ENCODE results near the gene FBXO34. TPM values are rescaled to one million over a fixed set of nuclear protein-coding genes. Genes with fewer than 3 reads are reported as not detected.
A peak's percentile ranks its signal among the peaks of the same experiment; 100 is the strongest.

FBXO34 gene, protein sequence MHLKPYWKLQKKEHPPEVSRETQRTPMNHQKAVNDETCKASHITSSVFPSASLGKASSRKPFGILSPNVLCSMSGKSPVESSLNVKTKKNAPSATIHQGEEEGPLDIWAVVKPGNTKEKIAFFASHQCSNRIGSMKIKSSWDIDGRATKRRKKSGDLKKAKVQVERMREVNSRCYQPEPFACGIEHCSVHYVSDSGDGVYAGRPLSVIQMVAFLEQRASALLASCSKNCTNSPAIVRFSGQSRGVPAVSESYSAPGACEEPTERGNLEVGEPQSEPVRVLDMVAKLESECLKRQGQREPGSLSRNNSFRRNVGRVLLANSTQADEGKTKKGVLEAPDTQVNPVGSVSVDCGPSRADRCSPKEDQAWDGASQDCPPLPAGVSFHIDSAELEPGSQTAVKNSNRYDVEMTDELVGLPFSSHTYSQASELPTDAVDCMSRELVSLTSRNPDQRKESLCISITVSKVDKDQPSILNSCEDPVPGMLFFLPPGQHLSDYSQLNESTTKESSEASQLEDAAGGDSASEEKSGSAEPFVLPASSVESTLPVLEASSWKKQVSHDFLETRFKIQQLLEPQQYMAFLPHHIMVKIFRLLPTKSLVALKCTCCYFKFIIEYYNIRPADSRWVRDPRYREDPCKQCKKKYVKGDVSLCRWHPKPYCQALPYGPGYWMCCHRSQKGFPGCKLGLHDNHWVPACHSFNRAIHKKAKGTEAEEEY
- 10 to 100 TPM; 18.6 to 22.1 TPM for total RNA-seq

GRCh38 chr14:55270832-55271571 lies at the start of gene FBXO34:
TSS of gene FBXO34 (plus strand) at chr14:55271421. CDS start at chr14:55350391, 78,970 bp downstream.
- H3K27ac Mint-ChIP-seq, result peak within 1 kb of the TSS; percentile 94

DNA sequence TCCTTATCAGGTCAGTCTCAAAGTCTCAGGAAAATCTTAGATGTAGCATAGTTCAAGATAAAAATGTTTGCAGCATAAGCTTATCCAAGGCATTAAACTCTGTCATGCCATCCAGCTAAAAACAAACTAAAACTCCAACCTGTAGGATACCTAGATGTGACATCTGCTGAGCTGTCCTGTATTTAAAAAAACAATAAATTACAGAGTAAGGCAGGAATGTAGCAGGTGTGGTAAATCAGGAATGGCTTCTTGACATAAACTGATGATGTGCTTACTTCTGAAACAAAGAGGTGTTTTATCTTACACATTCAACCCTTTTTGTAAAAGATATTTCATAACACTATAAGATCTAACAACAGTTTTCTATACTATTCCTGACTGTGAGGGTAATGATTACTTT lies 49.3 kb upstream of the FBXO34 start:
- CTCF ChIA-PET, result interaction anchor here (1.4 kb wide), 1 partner anchor 132 kb away, joined by 3 read pairs; no protein-coding TSS in a partner anchor
- no peak overlapping the region for H3K4me3 Mint-ChIP-seq

More at GRCh38 chr14:55270832-55271571, at the start of gene FBXO34:
- H3K9me3 Mint-ChIP-seq (ENCODE audit: low read depth), result no peaks in the 10 kb centered on the region
- CTCF ChIA-PET, result interaction anchor here (0.6 to 6.9 kb wide), 31 partner anchors 9 to 308 kb away, joined by 3 to 100 read pairs (median 5); partner anchors contain the start of genes DLGAP5 and MAPK1IP1L
- H3K27me3 Mint-ChIP-seq, result no peaks in the 10 kb centered on the region
- ATAC-seq (peak; percentile 86), DNase-seq (peak; percentile 98)
- peaks cover 1% of the 10 kb centered on the region for H3K36me3 Mint-ChIP-seq
- H3K4me1 Mint-ChIP-seq, result peaks cover 37% of the 10 kb centered on the region
- H3K4me3 Mint-ChIP-seq, result peak within 1 kb of the TSS; percentile 90

DNA sequence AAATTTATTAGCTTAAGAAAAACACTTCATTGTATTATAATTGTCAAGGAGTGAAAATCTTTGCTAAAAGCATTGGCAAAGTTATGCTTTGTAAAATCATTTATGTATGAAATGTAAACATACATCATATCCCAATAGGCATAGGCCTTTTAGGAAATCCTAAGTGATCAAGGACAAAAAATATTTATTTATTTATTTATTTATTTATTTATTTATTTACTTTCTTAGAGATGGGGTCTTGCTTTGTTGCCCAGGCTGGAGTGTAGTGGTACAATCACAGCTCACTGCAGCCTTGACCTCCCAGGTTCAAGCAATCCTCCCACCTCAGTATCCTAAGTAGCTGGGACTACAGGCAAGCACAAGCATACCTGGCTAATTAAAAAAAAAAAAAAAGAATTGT lies 47.9 kb upstream of the FBXO34 start:
- ATAC-seq (no peak), DNase-seq (no peak)
- Mint-ChIP-seq H3K36me3 (no peaks in the 10 kb centered on the region), H3K4me3 (no peak overlapping the region), H3K27me3 (peaks cover 10% of the 10 kb centered on the region), H3K9me3 (ENCODE audit: low read depth) (peaks cover 5% of the 10 kb centered on the region), H3K27ac (no peak overlapping the region), H3K4me1 (peaks cover 3% of the 10 kb centered on the region)
- CTCF ChIA-PET, result no interaction called here

More for the DNA sequence above, 49.3 kb upstream of the FBXO34 start:
- Mint-ChIP-seq H3K9me3 (ENCODE audit: low read depth) (peaks cover 5% of the 10 kb centered on the region), H3K27ac (no peak overlapping the region), H3K36me3 (no peaks in the 10 kb centered on the region), H3K4me1 (peaks cover 3% of the 10 kb centered on the region), H3K27me3 (peaks cover 3% of the 10 kb centered on the region)
- ATAC-seq, result no peak
- no peak for DNase-seq

DNA sequence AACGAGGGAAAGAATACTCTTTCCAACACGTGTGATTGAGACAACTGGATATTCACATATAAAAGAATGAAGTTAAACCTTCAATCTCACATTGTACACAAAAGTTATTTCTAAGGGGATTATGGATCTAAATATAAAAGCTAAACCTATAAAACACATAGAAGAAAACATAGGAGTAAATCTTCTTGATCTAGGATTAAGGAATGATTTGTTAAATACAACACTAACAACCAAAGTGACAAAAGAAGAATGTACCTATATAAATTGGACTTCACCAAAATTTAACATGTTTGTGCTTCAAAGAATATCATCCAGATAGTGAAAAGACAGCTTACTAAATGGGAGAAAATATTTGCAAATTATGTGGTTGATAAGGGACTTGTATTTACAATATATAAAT lies 43.0 kb upstream of the FBXO34 start:
- Mint-ChIP-seq H3K36me3 (no peaks in the 10 kb centered on the region), H3K27me3 (peaks cover 30% of the 10 kb centered on the region), H3K27ac (no peak overlapping the region), H3K4me3 (no peak overlapping the region), H3K4me1 (no peaks in the 10 kb centered on the region), H3K9me3 (ENCODE audit: low read depth) (peaks cover 5% of the 10 kb centered on the region)
- ATAC-seq (no peak), DNase-seq (no peak)
- CTCF ChIA-PET, result no interaction called here

DNA sequence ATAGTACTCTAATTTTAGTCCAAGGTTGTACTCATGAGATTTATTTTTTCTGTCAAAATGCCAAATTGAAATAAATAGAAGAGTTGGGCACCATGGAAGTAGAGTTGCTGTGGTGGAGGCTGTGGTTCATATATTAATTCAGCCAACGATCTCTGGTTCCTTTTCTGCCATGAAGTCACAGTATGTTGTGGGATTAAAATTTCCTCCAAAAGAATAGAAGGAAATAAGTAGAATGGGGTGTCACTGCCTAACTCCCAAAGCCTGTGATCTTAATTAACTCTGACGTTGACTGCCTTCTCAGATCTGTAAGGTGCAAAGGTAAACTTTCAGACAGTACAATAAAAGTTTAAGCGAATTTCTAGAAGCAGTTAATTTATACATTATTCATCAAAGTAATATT lies 37.6 kb upstream of the FBXO34 start:
- Mint-ChIP-seq H3K4me1 (no peaks in the 10 kb centered on the region), H3K4me3 (no peak overlapping the region), H3K27me3 (peaks cover 47% of the 10 kb centered on the region), H3K36me3 (no peaks in the 10 kb centered on the region), H3K9me3 (ENCODE audit: low read depth) (no peaks in the 10 kb centered on the region), H3K27ac (no peak overlapping the region)
- CTCF ChIA-PET, result no interaction called here
- no peak for ATAC-seq
- no peak for DNase-seq

- H3K27me3 Mint-ChIP-seq, result peaks cover 52% of the 10 kb centered on the region
- no peak overlapping the region for H3K4me3 Mint-ChIP-seq
- CTCF ChIA-PET, result no interaction called here
These were observed 33.1 kb upstream of the FBXO34 start for GRCh38 chr14:55238019-55238680.

GRCh38 chr14:55239320-55239719 lies 31.9 kb upstream of the FBXO34 start:
- ATAC-seq (no peak), DNase-seq (no peak)
- Mint-ChIP-seq H3K4me1 (peaks cover 5% of the 10 kb centered on the region), H3K36me3 (no peaks in the 10 kb centered on the region), H3K27me3 (peaks cover 49% of the 10 kb centered on the region), H3K9me3 (ENCODE audit: low read depth) (no peaks in the 10 kb centered on the region), H3K4me3 (no peak overlapping the region), H3K27ac (no peak overlapping the region)
- CTCF ChIA-PET, result no interaction called here

More at GRCh38 chr14:55238019-55238680, 33.1 kb upstream of the FBXO34 start:
- no peak for ATAC-seq
- no peak for DNase-seq
- H3K27ac Mint-ChIP-seq, result no peak overlapping the region
- no peaks in the 10 kb centered on the region for H3K36me3 Mint-ChIP-seq
- H3K9me3 Mint-ChIP-seq (ENCODE audit: low read depth), result no peaks in the 10 kb centered on the region
- peaks cover 5% of the 10 kb centered on the region for H3K4me1 Mint-ChIP-seq

DNA sequence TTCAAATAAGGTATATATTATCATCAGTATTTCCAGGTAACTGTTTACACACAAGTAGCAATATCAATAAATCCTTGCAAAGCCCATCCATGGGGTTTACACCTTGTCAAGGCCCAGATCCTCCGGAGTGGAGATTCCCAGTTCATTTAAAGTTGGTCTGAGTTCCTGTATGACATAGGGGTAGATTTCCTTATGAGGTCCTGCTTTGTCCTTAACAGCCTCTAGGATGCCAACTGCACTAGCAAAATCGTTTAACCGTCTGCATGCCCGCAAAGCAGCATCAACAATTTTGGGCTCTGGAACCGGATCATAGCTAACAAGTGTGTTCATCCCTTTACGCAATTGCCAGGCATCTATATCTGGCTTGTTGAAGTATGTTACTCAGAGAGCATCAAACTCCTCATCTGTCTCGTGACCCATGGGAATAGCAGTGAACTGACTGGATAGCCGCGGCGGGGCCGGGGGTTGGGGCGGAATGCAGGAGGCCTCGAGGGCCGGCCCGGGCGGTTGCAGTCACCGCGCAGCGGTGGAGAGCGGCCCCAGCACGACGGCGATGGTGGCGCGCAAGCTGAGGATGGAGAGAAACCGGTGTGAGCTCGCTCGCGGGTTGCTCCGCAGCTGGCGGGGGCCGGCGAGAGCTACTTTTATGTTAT lies 30.6 kb upstream of the FBXO34 start:
- ATAC-seq, result no peak
- CTCF ChIA-PET, result no interaction called here
- no peak overlapping the region for H3K27ac Mint-ChIP-seq
- peaks cover 5% of the 10 kb centered on the region for H3K4me1 Mint-ChIP-seq
- DNase-seq, result no peak
- no peaks in the 10 kb centered on the region for H3K36me3 Mint-ChIP-seq
- H3K9me3 Mint-ChIP-seq (ENCODE audit: low read depth), result no peaks in the 10 kb centered on the region
- no peak overlapping the region for H3K4me3 Mint-ChIP-seq
- H3K27me3 Mint-ChIP-seq, result peaks cover 41% of the 10 kb centered on the region

DNA sequence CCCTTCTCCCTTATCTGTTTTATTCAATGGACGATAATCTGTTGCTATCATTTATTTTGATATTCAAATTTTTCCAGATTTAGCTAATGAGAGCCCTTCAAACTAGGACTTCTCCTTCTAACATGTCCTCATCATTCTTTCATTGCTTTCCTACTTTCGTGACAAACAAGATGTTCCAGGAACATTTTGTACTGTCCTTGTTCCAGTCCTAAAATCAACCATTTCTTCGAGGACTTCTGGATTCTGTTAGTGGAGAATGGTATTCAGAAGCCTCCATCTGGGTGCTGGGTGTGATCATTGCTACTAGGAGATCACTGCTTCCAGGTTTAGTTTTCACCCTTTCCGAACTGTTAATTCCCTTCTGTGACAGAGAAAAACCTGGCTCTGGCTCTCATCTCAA lies 29.5 kb upstream of the FBXO34 start:
- H3K27ac Mint-ChIP-seq, result no peak overlapping the region
- H3K4me3 Mint-ChIP-seq, result no peak overlapping the region
- peaks cover 5% of the 10 kb centered on the region for H3K4me1 Mint-ChIP-seq
- DNase-seq (no peak), ATAC-seq (no peak)
- CTCF ChIA-PET, result no interaction called here
- no peaks in the 10 kb centered on the region for H3K9me3 Mint-ChIP-seq (ENCODE audit: low read depth)
- H3K27me3 Mint-ChIP-seq, result peaks cover 35% of the 10 kb centered on the region
- H3K36me3 Mint-ChIP-seq, result no peaks in the 10 kb centered on the region

GRCh38 chr14:55243386-55243785 lies 27.8 kb upstream of the FBXO34 start:
- Mint-ChIP-seq H3K9me3 (ENCODE audit: low read depth) (no peaks in the 10 kb centered on the region), H3K4me1 (peaks cover 5% of the 10 kb centered on the region), H3K27me3 (peaks cover 48% of the 10 kb centered on the region), H3K4me3 (no peak overlapping the region), H3K36me3 (no peaks in the 10 kb centered on the region), H3K27ac (no peak overlapping the region)
- ATAC-seq (no peak), DNase-seq (no peak)
- CTCF ChIA-PET, result interaction anchor here (0.9 to 2.0 kb wide), 4 partner anchors 13 to 110 kb away, joined by 3 to 4 read pairs (median 4); no protein-coding TSS in a partner anchor

GRCh38 chr14:55243813-55244212 lies 27.4 kb upstream of the FBXO34 start:
- CTCF ChIA-PET, result interaction anchor here (0.9 to 2.0 kb wide), 3 partner anchors 13 to 110 kb away, joined by 3 to 4 read pairs (median 4); no protein-coding TSS in a partner anchor
- DNase-seq, result no peak
- H3K4me3 Mint-ChIP-seq, result no peak overlapping the region
- no peak overlapping the region for H3K27ac Mint-ChIP-seq
- H3K27me3 Mint-ChIP-seq, result peaks cover 48% of the 10 kb centered on the region
- H3K4me1 Mint-ChIP-seq, result peaks cover 5% of the 10 kb centered on the region
- ATAC-seq, result no peak
- H3K9me3 Mint-ChIP-seq (ENCODE audit: low read depth), result no peaks in the 10 kb centered on the region
- no peaks in the 10 kb centered on the region for H3K36me3 Mint-ChIP-seq

DNA sequence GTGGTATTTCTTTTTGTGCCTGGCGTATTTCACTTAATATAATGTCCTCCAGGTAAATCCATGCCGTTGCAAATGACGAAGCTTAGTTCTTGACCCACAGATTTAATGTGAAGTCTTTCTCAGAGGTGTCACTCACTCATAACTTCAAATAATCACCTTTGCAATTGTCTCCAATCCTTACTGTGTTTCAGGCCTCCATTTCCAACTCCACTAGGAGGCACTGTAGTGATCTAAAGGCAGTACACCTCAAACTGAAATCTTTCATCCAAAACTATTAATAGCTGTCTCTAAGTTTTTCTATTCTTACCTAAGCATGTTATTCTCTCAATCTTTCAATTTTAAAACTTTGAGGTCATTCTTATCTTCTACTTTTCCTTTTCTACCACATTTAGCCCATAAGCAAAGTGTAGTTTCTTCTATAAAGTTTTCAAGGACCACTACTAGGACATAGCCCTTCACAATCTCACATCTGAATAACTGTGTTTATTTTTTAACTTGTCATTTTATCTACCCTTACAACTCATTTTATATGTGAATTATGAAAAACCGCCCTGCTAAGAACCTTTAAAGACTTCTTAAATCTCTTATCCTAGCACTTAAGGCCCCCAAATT lies 25.5 kb upstream of the FBXO34 start:
- Mint-ChIP-seq H3K36me3 (no peaks in the 10 kb centered on the region), H3K27ac (no peak overlapping the region), H3K27me3 (peaks cover 45% of the 10 kb centered on the region), H3K4me3 (no peak overlapping the region), H3K4me1 (no peaks in the 10 kb centered on the region), H3K9me3 (ENCODE audit: low read depth) (no peaks in the 10 kb centered on the region)
- ATAC-seq, result peak; percentile 30
- CTCF ChIA-PET, result interaction anchor here (0.6 to 2.4 kb wide), 10 partner anchors 10 to 811 kb away, joined by 3 to 11 read pairs (median 3); no protein-coding TSS in a partner anchor
- DNase-seq, result no peak
